GM10266 (cell line): ENCODE results near the gene PCNX2.

Experiments
- DNase-seq: peaks from one replicate; pipeline ENCODE4 v3.0.0; 2012; ENCODE audit errors: extremely low spot score
- TF ChIP-seq, protein P1 (sequence below): IDR thresholded peaks from 2 replicates; pipeline ENCODE4 v1.5.1; 2012; ENCODE audit warnings: mild to moderate bottlenecking, low read depth; ENCODE audit not compliant: control insufficient read depth, insufficient read depth; ENCODE audit errors: missing control alignments

The PCNX2 gene

DNA sequence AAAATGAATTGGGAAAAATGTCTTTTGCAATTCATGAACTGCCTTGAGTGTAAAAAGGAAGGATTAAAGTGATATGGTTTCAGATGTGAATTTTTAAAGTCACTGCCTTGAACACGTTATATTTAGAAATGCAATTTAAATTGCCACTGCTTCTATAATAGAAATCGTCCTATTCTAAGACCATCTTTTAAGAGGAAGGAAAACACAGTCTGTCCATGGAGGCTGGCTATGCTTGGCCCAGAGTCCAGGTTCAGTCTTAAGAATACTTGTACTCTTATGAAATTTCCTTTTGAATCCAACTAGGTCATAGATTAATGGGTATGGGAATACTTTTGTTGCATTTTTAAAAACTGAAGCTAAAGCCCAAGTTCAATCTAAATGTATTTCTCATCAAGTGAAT lies 86.0 kb downstream of the PCNX2 start:
- no peak for DNase-seq
- TF ChIP-seq, protein P1, sequence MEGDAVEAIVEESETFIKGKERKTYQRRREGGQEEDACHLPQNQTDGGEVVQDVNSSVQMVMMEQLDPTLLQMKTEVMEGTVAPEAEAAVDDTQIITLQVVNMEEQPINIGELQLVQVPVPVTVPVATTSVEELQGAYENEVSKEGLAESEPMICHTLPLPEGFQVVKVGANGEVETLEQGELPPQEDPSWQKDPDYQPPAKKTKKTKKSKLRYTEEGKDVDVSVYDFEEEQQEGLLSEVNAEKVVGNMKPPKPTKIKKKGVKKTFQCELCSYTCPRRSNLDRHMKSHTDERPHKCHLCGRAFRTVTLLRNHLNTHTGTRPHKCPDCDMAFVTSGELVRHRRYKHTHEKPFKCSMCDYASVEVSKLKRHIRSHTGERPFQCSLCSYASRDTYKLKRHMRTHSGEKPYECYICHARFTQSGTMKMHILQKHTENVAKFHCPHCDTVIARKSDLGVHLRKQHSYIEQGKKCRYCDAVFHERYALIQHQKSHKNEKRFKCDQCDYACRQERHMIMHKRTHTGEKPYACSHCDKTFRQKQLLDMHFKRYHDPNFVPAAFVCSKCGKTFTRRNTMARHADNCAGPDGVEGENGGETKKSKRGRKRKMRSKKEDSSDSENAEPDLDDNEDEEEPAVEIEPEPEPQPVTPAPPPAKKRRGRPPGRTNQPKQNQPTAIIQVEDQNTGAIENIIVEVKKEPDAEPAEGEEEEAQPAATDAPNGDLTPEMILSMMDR: no peak

DNA sequence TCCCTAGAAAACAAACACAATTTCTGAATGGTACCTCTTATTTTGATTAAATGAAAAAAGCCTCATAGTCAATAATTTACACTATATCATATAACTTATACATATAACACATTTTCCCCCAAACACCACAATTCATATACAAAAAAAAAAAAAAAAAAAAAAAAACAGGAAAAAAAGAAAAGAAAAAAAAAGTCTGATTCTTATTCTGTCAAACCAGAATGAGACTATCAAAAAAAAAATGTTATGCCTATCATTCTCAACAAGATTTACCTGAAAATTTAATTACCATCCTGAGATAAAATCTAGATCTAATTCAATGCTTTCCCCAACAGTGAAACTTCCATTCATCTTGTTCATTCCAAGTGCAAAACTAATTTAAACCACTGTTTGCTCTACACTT lies 86.8 kb downstream of the PCNX2 start:
- no peak for DNase-seq
- TF ChIP-seq, protein P1: no peak

GRCh38 chr1:233197940-233198339 lies 97.6 kb downstream of the PCNX2 start:
- TF ChIP-seq, protein P1: no peak

GRCh38 chr1:233193741-233194140 lies 101.8 kb downstream of the PCNX2 start:
- TF ChIP-seq, protein P1: no peak
- no peak for DNase-seq

More at GRCh38 chr1:233197940-233198339, 97.6 kb downstream of the PCNX2 start:
- no peak for DNase-seq

GRCh38 chr1:233190987-233191386 lies 104.5 kb downstream of the PCNX2 start:
- DNase-seq: no peak
- TF ChIP-seq, protein P1: no peak

DNA sequence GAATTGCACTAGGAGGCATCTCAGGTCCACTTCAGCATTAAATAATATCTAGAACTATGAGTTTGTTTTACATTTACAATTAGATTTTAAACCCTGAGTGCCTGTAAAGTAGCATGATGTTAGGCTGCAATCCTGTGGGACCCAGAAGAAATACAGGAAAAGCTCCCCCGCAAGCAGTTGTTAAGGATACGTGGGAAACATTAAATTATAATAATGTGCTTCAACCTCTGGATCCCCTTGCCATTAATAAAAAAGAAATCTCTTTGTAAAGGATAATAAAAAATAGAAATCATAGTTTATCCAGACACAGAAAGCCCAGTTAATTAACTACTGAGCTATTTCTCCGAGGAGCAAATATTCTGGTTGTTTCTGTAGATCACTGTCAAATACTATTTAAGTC lies 106.0 kb downstream of the PCNX2 start:
- no peak for DNase-seq
- TF ChIP-seq, protein P1: no peak

DNA sequence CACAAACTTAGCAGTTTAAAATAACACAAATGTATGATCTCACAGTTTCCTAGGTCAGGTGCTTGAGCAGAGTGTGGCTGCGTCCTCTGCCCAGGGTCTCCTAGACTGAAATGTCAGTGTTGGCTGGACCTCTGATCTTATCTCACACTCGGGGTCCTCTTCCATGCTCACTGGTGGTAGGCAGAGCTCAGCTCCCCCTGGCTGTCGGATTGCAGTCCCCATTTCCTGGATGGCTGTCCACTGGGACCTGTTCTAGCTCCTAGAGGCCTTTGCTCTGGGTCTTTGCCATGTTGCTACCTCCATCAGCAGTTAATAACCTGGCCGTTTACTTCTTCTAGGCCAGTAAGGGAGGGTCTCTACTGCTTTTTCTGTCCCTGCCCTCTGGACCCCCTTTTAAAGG lies 107.5 kb downstream of the PCNX2 start:
- no peak for DNase-seq
- TF ChIP-seq, protein P1: no peak
